Spleen (tissue), 11 donors: ENCODE measurements around the gene FBXO31. TPM values are rescaled to one million over a fixed set of nuclear protein-coding genes. Genes with fewer than 3 reads are reported as not detected.

Experiments
- DNase-seq: peaks from one replicate; pipeline ENCODE4 v3.0.0-alpha.2; 2020
- H3K27ac ChIP-seq, 8 donors: fragments of 200-600 bp; sonication (generic) in 7 of 8; 1 replicate in 4 of 8; 2 replicates in 4 of 8; pipeline versions ENCODE4 v1.5.0 to v1.8.0; 2016 to 2021; ENCODE audit warnings: inconsistent platforms in 4 of 8, mild to moderate bottlenecking in 4 of 8, moderate library complexity in 1 of 8
- H3K27me3 ChIP-seq, 7 donors: fragments of 200-600 bp; sonication (generic) in 6 of 7; replicated peaks in 1 of 7; 1 replicate in 4 of 7; 2 replicates in 3 of 7; pipeline versions ENCODE4 v1.5.0 to v1.8.0; 2016 to 2021; ENCODE audit warnings: inconsistent platforms in 3 of 7, mild to moderate bottlenecking in 1 of 7
- H3K36me3 ChIP-seq, 6 donors: fragments of 200-600 bp; sonication (generic) in 5 of 6; 1 replicate in 4 of 6; 2 replicates in 2 of 6; pipeline versions ENCODE4 v1.5.0 to v1.8.0; 2016 to 2021; ENCODE audit warnings: inconsistent platforms in 2 of 6
- H3K4me1 ChIP-seq, 6 donors: fragments of 200-600 bp; sonication (generic) in 5 of 6; 1 replicate in 3 of 6; 2 replicates in 3 of 6; pipeline versions ENCODE4 v1.5.0 to v1.8.0; 2016 to 2021; ENCODE audit warnings: inconsistent platforms in 3 of 6
- H3K4me3 ChIP-seq, 8 donors: fragments of 200-600 bp; sonication (generic) in 7 of 8; 1 replicate in 4 of 8; 2 replicates in 4 of 8; pipeline versions ENCODE4 v1.5.0 to v1.8.0; 2016 to 2021; ENCODE audit warnings: inconsistent platforms in 4 of 8, mild to moderate bottlenecking in 4 of 8, moderate library complexity in 2 of 8
- H3K9me3 ChIP-seq, 8 donors: fragments of 200-600 bp; sonication (generic) in 7 of 8; 1 replicate in 4 of 8; 2 replicates in 4 of 8; pipeline versions ENCODE4 v1.5.0 to v1.8.0; 2016 to 2021; ENCODE audit warnings: inconsistent platforms in 4 of 8
- POLR2A ChIP-seq, 3 donors: fragments of 450-650 bp; IDR thresholded peaks; one replicate each; pipeline ENCODE4 v1.5.1; 2017; ENCODE audit warnings: antibody characterized with exemption in 3 of 3, mild to moderate bottlenecking in 1 of 3
- POLR2AphosphoS5 ChIP-seq, 3 donors: sonication (generic); formaldehyde crosslinking; IDR thresholded peaks; one replicate each; pipeline ENCODE4 v1.5.1; 2017; ENCODE audit warnings: antibody characterized with exemption in 3 of 3
- WGBS, 5 donors: extraction: QIAGEN DNeasy Blood & Tissue Kit in 3 of 5; methylation state at CpG; one replicate each; pipeline versions ENCODE4 v1.1.5 to v1.1.7; 2013 to 2018; 5-methylcytosine and 5-hydroxymethylcytosine counted together
- intact Hi-C: fragments of 100-400 bp; cut with DNase I; formaldehyde crosslinking; loops from one replicate; pipeline ENCODE4 v1.15.0; 2023; ENCODE audit warnings: low total_unique reads
- polyA plus RNA-seq, 3 donors: library from polyadenylated mRNA; stranded (reverse); fragments of 200-250 nt; gene quantifications; one replicate each; pipeline ENCODE4 v1.2.1, GENCODE V29; 2013
- total RNA-seq, 7 donors: library from RNA; depleted of rRNA in 3 of 7; stranded (reverse); fragments of >200 nt in 3 of 7; fragmentation: NEBNext Ultra II Directional in 4 of 7; extraction: Animal tissue kit (Norgen Biotek cat#: 25700) in 4 of 7; gene quantifications; one replicate each; pipeline versions ENCODE4 v1.1.0 to v1.2.1, GENCODE V29; 2016 to 2021
- TF ChIP-seq, protein P1 (sequence below), 11 experiments: fragments of 200-600 bp in 7 of 11; fragments of 450-650 bp in 4 of 11; sonication (generic) in 4 of 11; IDR thresholded peaks in 8 of 11; conservative IDR thresholded peaks in 3 of 11; 1 replicate in 7 of 11; 2 replicates in 4 of 11; pipeline versions ENCODE4 v1.4.0 to v1.8.0; 2016 to 2021; ENCODE audit warnings: antibody characterized with exemption in 11 of 11, inconsistent platforms in 4 of 11, mild to moderate bottlenecking in 1 of 11
- donor health status: healthy with polysubstance abuse.
- donor health status: DM: no; HTN: no; CAD: no; lungs with moderate emphysema.
- donor health status: DM: no; HTN: no; CAD: no.
- donor health status: Bipolar disorder and iron deficiency.
- donor health status: healthy.
- donor health status: DM: no; HTN: no; CAD: no.
- donor health status: DM: yes; HTN: yes; CAD: no.

Gene FBXO31
- total and polyA plus RNA-seq, 10 donors, result 7.9 to 30.6 (median 26.7) TPM

DNA sequence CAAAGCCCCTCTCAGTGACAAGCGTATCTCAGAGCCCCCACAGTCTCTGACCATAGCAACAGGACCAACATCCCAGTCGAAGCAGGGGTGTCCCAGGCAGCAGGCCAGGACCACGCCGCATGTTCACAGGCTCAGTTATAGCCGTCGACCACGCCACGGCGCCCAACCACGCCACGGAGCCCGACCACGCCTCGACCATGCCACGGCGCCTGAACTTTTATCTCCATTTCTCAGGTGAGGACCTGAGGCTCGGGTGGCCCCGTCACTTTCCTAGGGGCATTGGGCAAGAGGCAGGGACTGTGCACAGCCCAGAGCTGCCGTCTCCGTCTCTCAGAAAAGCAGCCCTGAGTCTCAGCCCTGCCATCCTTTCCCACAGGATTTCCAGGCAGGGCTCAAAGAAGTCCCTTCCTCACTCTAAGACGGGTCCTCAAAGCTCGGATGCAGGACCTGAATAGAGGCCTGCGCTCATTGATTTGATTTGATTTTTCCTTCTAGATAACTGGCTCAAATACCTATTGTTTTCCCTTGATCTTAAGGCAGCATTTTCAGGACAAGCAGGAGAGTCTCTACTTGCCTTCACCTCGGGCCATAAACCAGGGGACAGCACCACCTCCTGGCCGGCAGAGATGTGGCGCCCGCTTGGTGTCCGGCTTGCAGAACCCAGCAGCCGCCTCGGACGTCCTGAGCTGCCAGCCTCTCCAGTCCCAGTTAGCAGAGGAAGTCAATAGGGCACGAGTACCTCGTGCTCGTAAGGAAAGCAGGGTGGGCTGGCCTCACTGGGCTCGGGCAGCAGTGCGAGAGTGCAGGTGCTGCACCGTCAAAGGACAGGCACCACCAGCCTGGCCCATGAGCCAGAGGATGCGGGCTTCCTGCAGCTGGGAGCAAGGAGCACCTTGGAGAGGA, 105.1 kb downstream of the FBXO31 start:
- intact Hi-C loops, result loop anchor here (5.0 kb wide), 1 partner anchor 716 kb away; no protein-coding TSS in a partner anchor
- Histone ChIP-seq H3K27me3 (peaks cover 0 to 40% (median 0%) of the 10 kb centered on the region in 7 donors), H3K4me1 (peaks cover 0 to 6% (median 0%) of the 10 kb centered on the region in 6 donors), H3K27ac (no peak overlapping the region), H3K36me3 (no peaks in the 10 kb centered on the region), H3K4me3 (no peak overlapping the region), H3K9me3 (no peaks in the 10 kb centered on the region)
- TF ChIP-seq POLR2AphosphoS5 (IDR thresholded peaks at IDR 0.05), result no peak
- TF ChIP-seq POLR2A (IDR thresholded peaks at IDR 0.05), result no peak
- TF ChIP-seq, protein P1, sequence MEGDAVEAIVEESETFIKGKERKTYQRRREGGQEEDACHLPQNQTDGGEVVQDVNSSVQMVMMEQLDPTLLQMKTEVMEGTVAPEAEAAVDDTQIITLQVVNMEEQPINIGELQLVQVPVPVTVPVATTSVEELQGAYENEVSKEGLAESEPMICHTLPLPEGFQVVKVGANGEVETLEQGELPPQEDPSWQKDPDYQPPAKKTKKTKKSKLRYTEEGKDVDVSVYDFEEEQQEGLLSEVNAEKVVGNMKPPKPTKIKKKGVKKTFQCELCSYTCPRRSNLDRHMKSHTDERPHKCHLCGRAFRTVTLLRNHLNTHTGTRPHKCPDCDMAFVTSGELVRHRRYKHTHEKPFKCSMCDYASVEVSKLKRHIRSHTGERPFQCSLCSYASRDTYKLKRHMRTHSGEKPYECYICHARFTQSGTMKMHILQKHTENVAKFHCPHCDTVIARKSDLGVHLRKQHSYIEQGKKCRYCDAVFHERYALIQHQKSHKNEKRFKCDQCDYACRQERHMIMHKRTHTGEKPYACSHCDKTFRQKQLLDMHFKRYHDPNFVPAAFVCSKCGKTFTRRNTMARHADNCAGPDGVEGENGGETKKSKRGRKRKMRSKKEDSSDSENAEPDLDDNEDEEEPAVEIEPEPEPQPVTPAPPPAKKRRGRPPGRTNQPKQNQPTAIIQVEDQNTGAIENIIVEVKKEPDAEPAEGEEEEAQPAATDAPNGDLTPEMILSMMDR (IDR thresholded peaks at IDR 0.05 in 8 of 11, conservative IDR thresholded peaks at IDR 0.05 in 3 of 11), result peak; percentile 18 to 83 (median 70)
- peak; percentile 84 for DNase-seq
- WGBS, 5 donors, result 53 to 58% (median 56%) methylated on average over 37 to 38 of the region's 38 CpGs

Other genes starting within 250 kb of the FBXO31 start
- gene C16orf95, start 66.4 kb downstream of the FBXO31 start, total RNA-seq, result 1 to 10 TPM in 5 of 7 donors, not detected in 2; 1.0 to 2.6 (median 2.0) TPM
- 1 to 10 TPM; 1.2 to 2.9 (median 2.8) TPM for gene C16orf95, start 66.4 kb downstream of the FBXO31 start, polyA plus RNA-seq
- 10 to 100 TPM; 47.6 to 71.4 (median 61.7) TPM for gene MAP1LC3B, start 8.6 kb upstream of the FBXO31 start, total RNA-seq
- gene MAP1LC3B, start 8.6 kb upstream of the FBXO31 start, polyA plus RNA-seq, result 10 to 100 TPM; 32.3 to 50.4 (median 46.5) TPM
- gene ZCCHC14, start 109.2 kb upstream of the FBXO31 start, total RNA-seq, result 10 to 100 TPM; 11.4 to 18.3 (median 14.2) TPM
- gene ZCCHC14, start 109.2 kb upstream of the FBXO31 start, polyA plus RNA-seq, result 1 to 10 TPM; 1.6 to 3.7 (median 1.8) TPM
- gene JPH3, start 218.7 kb upstream of the FBXO31 start, total RNA-seq, result not detected
- under 1 TPM in 1 of 3 donors, not detected in 2; 0.03 TPM for gene JPH3, start 218.7 kb upstream of the FBXO31 start, polyA plus RNA-seq